ENCODE measurements around the gene TNFAIP3.

TNFAIP3 gene

GRCh38 chr6:137926207-137926731 is 59.2 kb downstream of the TNFAIP3 start:
- peak in 1 of 2 donors; percentile 52 for DNase-seq

DNA sequence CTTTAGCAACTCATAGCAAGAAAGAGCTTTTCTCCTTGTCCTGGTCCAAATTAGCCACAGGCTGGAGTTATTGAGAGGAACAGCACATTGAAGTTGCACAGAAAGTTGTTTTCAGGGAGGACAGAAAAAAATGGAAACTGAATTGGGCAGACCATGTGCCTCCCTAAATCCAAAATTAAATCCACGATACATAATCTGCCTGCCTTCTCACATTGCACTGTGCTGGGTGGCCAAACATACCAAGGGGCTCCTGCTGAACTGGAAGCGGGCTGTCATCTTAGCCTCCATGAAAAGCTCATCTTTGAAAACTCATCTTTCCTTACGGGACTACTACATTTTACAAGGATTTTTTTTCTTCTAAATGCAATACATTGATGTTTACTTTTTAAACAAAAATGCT is 59.9 kb downstream of the TNFAIP3 start:
- no peak for DNase-seq

DNA sequence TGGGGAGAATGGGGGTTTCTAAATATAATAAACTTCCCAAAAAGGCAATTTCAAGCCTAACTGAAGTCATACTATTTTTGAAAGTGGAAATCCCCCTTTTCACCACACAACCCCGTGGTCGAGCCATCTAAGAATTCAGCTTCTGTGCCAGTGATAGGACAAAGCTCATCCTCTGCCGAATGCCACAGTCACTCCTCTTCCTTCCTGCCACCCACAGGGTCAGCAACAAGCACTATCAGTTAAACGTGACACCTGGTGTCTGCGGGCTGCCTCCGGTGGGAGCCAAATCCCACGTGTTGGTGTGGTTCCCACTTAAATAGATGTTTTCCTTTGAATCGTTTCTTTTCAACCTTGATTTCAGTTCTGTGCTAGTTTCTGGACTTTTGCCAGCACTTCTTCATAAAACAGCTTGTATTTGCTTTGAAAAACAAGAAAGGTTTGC is 60.7 kb downstream of the TNFAIP3 start:
- peak; percentile 94 to 97 for DNase-seq

DNA sequence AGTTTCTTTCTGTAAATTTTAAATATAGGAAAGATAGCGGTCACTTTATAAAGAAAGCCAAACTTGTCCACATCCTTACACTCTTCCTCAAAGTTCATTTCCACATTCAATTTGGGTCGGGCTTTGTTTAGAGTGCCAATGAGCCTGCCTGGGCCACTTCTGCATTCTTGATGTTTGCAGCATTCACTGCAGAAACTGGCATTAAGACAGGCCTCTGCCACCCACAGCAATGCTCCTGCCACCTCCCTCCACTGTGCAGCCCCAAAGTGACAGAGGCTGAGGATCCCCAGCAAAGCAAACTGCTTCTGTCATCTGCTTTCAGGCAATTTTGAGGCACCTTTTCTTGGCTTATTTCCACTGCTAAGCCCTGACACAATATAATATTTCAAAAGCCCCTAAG is 61.2 kb downstream of the TNFAIP3 start:
- peak; percentile 84 to 92 for DNase-seq

DNA sequence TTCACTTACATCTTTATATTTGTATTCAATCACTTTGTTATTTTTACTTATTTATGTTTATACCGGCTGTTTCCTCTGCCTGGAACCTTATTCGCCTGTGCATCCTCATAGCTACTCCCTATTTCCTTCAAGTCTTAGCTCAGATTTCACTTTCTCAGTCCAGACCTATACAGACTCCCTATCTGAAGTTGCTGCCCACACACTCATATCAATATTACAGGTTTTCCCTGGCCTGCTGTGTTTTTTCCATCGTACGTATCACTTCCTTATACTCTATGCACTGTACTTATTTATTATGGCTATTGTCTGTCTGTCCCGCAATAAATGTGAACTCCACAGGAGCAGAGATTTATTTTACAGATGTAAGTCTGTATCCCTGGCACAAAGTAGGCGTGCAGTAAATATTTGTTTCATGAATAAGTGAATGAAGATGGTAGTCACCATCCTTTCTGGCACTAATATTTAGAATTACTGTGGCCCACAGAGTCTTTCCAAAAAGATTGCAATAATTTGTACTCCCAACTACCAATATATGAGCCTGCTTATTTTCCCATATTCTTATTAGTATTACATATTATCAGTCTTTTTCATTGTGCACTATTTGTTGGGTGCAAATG is 64.9 kb downstream of the TNFAIP3 start:
- no peak for DNase-seq
